AG08396 (cell line): ENCODE results near the gene PTX3.

Experiments used
- DNase-seq: peaks from one replicate; pipeline ENCODE4 v3.0.0; 2012; ENCODE audit warnings: low spot score, mixed read lengths

Gene PTX3

GRCh38 chr3:157475921-157476414 lies 39.3 kb downstream of the PTX3 start:
- DNase-seq: peak; percentile 15

GRCh38 chr3:157477441-157477840 lies 40.8 kb downstream of the PTX3 start:
- no peak for DNase-seq

GRCh38 chr3:157479464-157480243 lies 43.0 kb downstream of the PTX3 start:
- DNase-seq: no peak

GRCh38 chr3:157487339-157487738 lies 50.7 kb downstream of the PTX3 start:
- DNase-seq: no peak

- no peak for DNase-seq
Observed at GRCh38 chr3:157488144-157488543, 51.5 kb downstream of the PTX3 start.

- no peak for DNase-seq
Observed at GRCh38 chr3:157491136-157491535, 54.5 kb downstream of the PTX3 start.
